K562 (cell line): ENCODE results near the gene CCDC183.

Source experiments
- CBFA2T2 ChIP-seq: fragments of 450-650 bp; conservative IDR thresholded peaks from 2 replicates; pipeline ENCODE4 v1.6.1; 2017; ENCODE audit warnings: mild to moderate bottlenecking
- CEBPB ChIP-seq: fragments of 450-650 bp; IDR thresholded peaks from 2 replicates; pipeline ENCODE4 v1.6.1; 2016; ENCODE audit warnings: missing genetic modification characterization, missing compliant biosample characterization
- EP300 ChIP-seq: IDR thresholded peaks from 2 replicates; pipeline ENCODE4 v1.6.1; 2012; ENCODE audit warnings: low read length, improper control_type of control experiment
- MCM3 ChIP-seq: fragments of 450-650 bp; IDR thresholded peaks from 2 replicates; pipeline ENCODE4 v1.6.1; 2016
- MYC ChIP-seq, 2 experiments: fragments of 250-450 bp in 1 of 2; sonication (Bioruptor Pico) in 1 of 2; IDR thresholded peaks; 2 replicates each; pipeline versions ENCODE4 v1.5.1 to v1.6.1; 2012 to 2021; ENCODE audit warnings: low read depth in 2 of 2, borderline replicate concordance in 1 of 2, improper control_type of control experiment in 1 of 2, low read length in 1 of 2, mild to moderate bottlenecking in 1 of 2, moderate library complexity in 1 of 2
- NR2C1 ChIP-seq, 2 experiments: fragments of 450-650 bp; IDR thresholded peaks; 2 replicates each; pipeline ENCODE4 v1.6.1; 2017; ENCODE audit warnings: mild to moderate bottlenecking in 2 of 2, antibody characterized with exemption in 1 of 2, inconsistent platforms in 1 of 2, missing compliant biosample characterization in 1 of 2, missing genetic modification characterization in 1 of 2
- POLR2A ChIP-seq: fragments of 450-650 bp; conservative IDR thresholded peaks from 2 replicates; pipeline ENCODE4 v1.6.1; 2016
- TCF7L2 ChIP-seq: fragments of 150-350 bp; IDR thresholded peaks from 2 replicates; pipeline ENCODE4 v1.6.1; 2016; ENCODE audit warnings: low read depth, mild to moderate bottlenecking, low read length, moderate library complexity
- U2AF2 ChIP-seq: fragments of 200-400 bp; formaldehyde crosslinking; optimal IDR thresholded peaks from 2 replicates; pipeline ENCODE3; 2017; ENCODE audit warnings: low read depth, mild to moderate bottlenecking, low read length
- ZNF121 ChIP-seq: sonication (generic); formaldehyde crosslinking; conservative IDR thresholded peaks from 2 replicates; pipeline ENCODE4 v1.8.0; 2022; ENCODE audit warnings: missing genetic modification reagents
- ZNF354B ChIP-seq: fragments of 250-450 bp; sonication (Bioruptor Pico); IDR thresholded peaks from 2 replicates; pipeline ENCODE4 v1.4.0; 2020
- ZSCAN32 ChIP-seq: fragments of 450-650 bp; formaldehyde crosslinking; IDR thresholded peaks from 2 replicates; pipeline ENCODE4 v1.4.0; 2020; ENCODE audit warnings: mild to moderate bottlenecking, moderate library complexity
- TF ChIP-seq, protein P1 (sequence below): sonication (generic); formaldehyde crosslinking; IDR thresholded peaks from 2 replicates; pipeline ENCODE4 v1.4.0; 2020; ENCODE audit warnings: mild to moderate bottlenecking, missing genetic modification reagents
- TF ChIP-seq, protein P2 (sequence below), 3 experiments: IDR thresholded peaks in 2 of 3; conservative IDR thresholded peaks in 1 of 3; 2 replicates each; pipeline ENCODE4 v1.5.1; 2011 to 2012; ENCODE audit warnings: low read length in 3 of 3, mild to moderate bottlenecking in 3 of 3, control low read depth in 2 of 3, improper control_type of control experiment in 1 of 3, inconsistent platforms in 1 of 3, low read depth in 1 of 3, mixed read lengths in 1 of 3, moderate library complexity in 1 of 3; ENCODE audit not compliant: insufficient read depth in 2 of 3

DNA sequence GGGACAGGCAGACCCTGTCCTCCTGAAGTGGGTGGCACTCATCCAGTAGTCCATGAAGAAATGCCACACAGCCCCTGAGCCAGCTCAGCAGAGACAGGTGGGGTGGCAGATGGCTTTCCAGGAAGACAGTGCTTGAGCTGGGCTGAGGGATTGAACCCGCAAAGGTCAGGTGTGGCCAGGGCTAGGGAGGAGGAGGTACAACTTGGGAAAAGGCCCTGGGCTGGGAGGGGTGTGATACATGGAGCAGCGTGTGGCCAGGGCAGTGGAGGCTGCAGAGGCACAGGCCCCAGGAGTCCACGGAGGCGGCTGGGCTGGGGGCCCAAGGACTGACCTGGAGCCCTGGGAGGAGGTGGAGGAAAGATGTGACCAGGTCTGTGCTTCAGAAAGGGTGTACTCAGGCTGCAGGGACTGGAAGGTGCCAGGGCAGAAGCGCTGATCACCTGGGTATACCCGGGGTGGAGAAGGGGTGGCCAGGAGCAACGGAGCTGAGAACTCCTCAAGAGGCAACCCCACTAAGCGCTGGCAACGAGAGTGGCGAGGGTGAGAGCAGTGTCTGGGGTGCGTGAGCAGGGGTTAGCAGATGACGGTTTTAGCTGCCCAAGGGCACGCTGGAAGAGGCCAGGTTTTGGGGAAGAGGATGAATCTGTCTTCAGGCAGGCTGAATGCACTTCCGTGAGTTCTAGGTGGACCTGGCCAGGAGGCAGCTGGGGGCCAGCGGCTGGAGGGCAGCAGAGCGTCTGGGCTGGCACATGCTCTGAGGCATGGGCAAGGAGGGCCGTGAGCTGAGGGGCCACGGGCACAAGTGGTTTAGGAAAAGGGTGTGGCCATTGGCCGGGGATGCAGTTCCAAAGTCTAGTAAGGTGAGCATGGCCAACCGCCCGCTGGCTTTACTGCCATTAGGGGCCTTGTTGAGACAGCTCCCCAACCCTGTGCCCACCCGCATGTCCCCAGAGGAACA lies 7.7 kb downstream of the CCDC183 start:
- TF ChIP-seq, protein P1, sequence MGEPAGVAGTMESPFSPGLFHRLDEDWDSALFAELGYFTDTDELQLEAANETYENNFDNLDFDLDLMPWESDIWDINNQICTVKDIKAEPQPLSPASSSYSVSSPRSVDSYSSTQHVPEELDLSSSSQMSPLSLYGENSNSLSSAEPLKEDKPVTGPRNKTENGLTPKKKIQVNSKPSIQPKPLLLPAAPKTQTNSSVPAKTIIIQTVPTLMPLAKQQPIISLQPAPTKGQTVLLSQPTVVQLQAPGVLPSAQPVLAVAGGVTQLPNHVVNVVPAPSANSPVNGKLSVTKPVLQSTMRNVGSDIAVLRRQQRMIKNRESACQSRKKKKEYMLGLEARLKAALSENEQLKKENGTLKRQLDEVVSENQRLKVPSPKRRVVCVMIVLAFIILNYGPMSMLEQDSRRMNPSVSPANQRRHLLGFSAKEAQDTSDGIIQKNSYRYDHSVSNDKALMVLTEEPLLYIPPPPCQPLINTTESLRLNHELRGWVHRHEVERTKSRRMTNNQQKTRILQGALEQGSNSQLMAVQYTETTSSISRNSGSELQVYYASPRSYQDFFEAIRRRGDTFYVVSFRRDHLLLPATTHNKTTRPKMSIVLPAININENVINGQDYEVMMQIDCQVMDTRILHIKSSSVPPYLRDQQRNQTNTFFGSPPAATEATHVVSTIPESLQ (CRISPR knock-in tag): no peak
- TF ChIP-seq ZNF354B (no peak), CBFA2T2 (no peak), MYC (IDR thresholded peaks at IDR 0.05; ENCODE audit: low read depth, low read length) (no peak), MYC (CRISPR knock-in tag; IDR thresholded peaks at IDR 0.05; ENCODE audit: borderline replicate concordance, low read depth) (no peak), U2AF2 (no peak), CEBPB (tag) (no peak), MCM3 (no peak), EP300 (no peak), POLR2A (no peak), ZNF121 (CRISPR knock-in tag) (no peak), NR2C1 (IDR thresholded peaks at IDR 0.05) (no peak), NR2C1 (tag; IDR thresholded peaks at IDR 0.05) (no peak), TCF7L2 (no peak), ZSCAN32 (no peak)
- TF ChIP-seq, protein P2, sequence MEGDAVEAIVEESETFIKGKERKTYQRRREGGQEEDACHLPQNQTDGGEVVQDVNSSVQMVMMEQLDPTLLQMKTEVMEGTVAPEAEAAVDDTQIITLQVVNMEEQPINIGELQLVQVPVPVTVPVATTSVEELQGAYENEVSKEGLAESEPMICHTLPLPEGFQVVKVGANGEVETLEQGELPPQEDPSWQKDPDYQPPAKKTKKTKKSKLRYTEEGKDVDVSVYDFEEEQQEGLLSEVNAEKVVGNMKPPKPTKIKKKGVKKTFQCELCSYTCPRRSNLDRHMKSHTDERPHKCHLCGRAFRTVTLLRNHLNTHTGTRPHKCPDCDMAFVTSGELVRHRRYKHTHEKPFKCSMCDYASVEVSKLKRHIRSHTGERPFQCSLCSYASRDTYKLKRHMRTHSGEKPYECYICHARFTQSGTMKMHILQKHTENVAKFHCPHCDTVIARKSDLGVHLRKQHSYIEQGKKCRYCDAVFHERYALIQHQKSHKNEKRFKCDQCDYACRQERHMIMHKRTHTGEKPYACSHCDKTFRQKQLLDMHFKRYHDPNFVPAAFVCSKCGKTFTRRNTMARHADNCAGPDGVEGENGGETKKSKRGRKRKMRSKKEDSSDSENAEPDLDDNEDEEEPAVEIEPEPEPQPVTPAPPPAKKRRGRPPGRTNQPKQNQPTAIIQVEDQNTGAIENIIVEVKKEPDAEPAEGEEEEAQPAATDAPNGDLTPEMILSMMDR (IDR thresholded peaks at IDR 0.05 in 2 of 3, conservative IDR thresholded peaks at IDR 0.05 in 1 of 3; ENCODE audit: insufficient read depth in 2 of 3, low read depth in 1 of 3, low read length in 3 of 3): no peak
